Measurements from ENCODE around the gene OR8G1.

DNA sequence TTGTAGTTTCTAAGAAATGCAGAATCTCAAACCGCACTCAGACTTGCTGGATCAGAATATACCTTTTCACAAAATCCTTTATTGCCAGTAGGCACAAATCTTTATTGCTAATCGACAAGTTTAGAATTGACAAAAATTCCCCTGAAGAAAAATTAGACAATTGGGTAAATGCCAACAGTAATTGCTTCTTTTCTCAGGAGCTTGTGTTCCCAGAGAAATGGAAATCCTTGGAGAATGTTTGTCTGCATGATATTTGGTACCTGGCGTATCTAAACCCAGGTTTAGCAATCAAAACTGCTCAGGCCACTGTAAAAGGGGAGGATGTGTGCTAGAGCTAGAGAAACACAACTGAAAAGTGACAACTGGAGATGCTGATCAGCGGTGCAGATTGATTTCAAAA is 15.2 kb downstream of the OR8G1 start, which contains the start of gene OR8G5:
- TF ChIP-seq EZH2 (IDR thresholded peaks at IDR 0.05) (no peak), POLR2AphosphoS5 (IDR thresholded peaks at IDR 0.05; ENCODE audit: borderline replicate concordance, low read depth, low read length) (no peak)
